ENCODE data around the gene ACIN1. TPM values are rescaled to one million over a fixed set of nuclear protein-coding genes. Genes with fewer than 3 reads are reported as not detected.
A peak's percentile ranks its signal among the peaks of the same experiment; 100 is the strongest.

Gene ACIN1
- total and polyA plus RNA-seq, 10 of the 15 experiments (the other 5 are each of a cell fraction or from before 2014, with no cell fraction given), result 4.3 to 148 (median 93.4) TPM

- TF ChIP-seq RELB (IDR thresholded peaks at IDR 0.05; ENCODE audit: low read depth) (peak; percentile 58; the same call in 1 of the 2 replicates), ATF3 (IDR thresholded peaks at IDR 0.05; ENCODE audit: borderline replicate concordance, extremely low read depth, low read depth, low read length) (no peak), EED (IDR thresholded peaks at IDR 0.05; ENCODE audit: low read depth) (peak; percentile 79), PML (IDR thresholded peaks at IDR 0.05; ENCODE audit: low read length) (no peak), POU2F2 (IDR thresholded peaks at IDR 0.05; ENCODE audit: borderline replicate concordance, low read depth, low read length) (no peak; the same call in 2 of the 3 replicates), EP300 (IDR thresholded peaks at IDR 0.05; ENCODE audit: borderline replicate concordance in 1 of 2, control insufficient read depth in 1 of 2, low read depth in 2 of 2, low read length in 2 of 2) (no peak), DPF2 (IDR thresholded peaks at IDR 0.05) (no peak), IKZF1 (conservative IDR thresholded peaks at IDR 0.05) (peak; percentile 65), SREBF2 (IDR thresholded peaks at IDR 0.05; ENCODE audit: low read length) (no peak), YBX1 (IDR thresholded peaks at IDR 0.05) (no peak), ZNF384 (IDR thresholded peaks at IDR 0.05; ENCODE audit: borderline replicate concordance, low read depth, low read length) (no peak), NR2C2 (IDR thresholded peaks at IDR 0.05; ENCODE audit: borderline replicate concordance, control insufficient read depth, insufficient read length, low read depth) (no peak), ZNF217 (IDR thresholded peaks at IDR 0.05) (no peak), NR2C1 (IDR thresholded peaks at IDR 0.05) (no peak), HDGF (IDR thresholded peaks at IDR 0.05) (0 out of 2 replicates have a peak, but pooled peaks have one; percentile 61), ZBTB4 (CRISPR knock-in tag; IDR thresholded peaks at IDR 0.05) (no peak), FOXK2 (IDR thresholded peaks at IDR 0.05) (no peak), MTA3 (IDR thresholded peaks at IDR 0.05; ENCODE audit: borderline replicate concordance, low read length) (0 out of 2 replicates have a peak, but pooled peaks have one; percentile 34), POLR2AphosphoS5 (IDR thresholded peaks at IDR 0.05; ENCODE audit: low read length) (0 out of 2 replicates have a peak, but pooled peaks have one; percentile 25), RAD51 (IDR thresholded peaks at IDR 0.05) (no peak)
- TF ChIP-seq, protein P1, sequence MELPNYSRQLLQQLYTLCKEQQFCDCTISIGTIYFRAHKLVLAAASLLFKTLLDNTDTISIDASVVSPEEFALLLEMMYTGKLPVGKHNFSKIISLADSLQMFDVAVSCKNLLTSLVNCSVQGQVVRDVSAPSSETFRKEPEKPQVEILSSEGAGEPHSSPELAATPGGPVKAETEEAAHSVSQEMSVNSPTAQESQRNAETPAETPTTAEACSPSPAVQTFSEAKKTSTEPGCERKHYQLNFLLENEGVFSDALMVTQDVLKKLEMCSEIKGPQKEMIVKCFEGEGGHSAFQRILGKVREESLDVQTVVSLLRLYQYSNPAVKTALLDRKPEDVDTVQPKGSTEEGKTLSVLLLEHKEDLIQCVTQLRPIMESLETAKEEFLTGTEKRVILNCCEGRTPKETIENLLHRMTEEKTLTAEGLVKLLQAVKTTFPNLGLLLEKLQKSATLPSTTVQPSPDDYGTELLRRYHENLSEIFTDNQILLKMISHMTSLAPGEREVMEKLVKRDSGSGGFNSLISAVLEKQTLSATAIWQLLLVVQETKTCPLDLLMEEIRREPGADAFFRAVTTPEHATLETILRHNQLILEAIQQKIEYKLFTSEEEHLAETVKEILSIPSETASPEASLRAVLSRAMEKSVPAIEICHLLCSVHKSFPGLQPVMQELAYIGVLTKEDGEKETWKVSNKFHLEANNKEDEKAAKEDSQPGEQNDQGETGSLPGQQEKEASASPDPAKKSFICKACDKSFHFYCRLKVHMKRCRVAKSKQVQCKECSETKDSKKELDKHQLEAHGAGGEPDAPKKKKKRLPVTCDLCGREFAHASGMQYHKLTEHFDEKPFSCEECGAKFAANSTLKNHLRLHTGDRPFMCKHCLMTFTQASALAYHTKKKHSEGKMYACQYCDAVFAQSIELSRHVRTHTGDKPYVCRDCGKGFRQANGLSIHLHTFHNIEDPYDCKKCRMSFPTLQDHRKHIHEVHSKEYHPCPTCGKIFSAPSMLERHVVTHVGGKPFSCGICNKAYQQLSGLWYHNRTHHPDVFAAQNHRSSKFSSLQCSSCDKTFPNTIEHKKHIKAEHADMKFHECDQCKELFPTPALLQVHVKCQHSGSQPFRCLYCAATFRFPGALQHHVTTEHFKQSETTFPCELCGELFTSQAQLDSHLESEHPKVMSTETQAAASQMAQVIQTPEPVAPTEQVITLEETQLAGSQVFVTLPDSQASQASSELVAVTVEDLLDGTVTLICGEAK (IDR thresholded peaks at IDR 0.05; ENCODE audit: borderline replicate concordance), result no peak
Measured at GRCh38 chr14:23068789-23069412, 26.0 kb downstream of the ACIN1 start (continued).

Measured in GM12878 (cell line).